AG09319 (cell line): ENCODE measurements around the gene DNAI7.

ENCODE experiments used
- DNase-seq: peaks from one replicate; pipeline ENCODE4 v3.0.0-alpha.2; 2010; ENCODE audit warnings: low read depth; ENCODE audit errors: extremely low read depth
- CTCF ChIP-seq: IDR thresholded peaks from 2 replicates; pipeline ENCODE4 v1.5.1; 2011; ENCODE audit warnings: low read depth, mild to moderate bottlenecking, inconsistent platforms, low read length, moderate library complexity

The DNAI7 gene

DNA sequence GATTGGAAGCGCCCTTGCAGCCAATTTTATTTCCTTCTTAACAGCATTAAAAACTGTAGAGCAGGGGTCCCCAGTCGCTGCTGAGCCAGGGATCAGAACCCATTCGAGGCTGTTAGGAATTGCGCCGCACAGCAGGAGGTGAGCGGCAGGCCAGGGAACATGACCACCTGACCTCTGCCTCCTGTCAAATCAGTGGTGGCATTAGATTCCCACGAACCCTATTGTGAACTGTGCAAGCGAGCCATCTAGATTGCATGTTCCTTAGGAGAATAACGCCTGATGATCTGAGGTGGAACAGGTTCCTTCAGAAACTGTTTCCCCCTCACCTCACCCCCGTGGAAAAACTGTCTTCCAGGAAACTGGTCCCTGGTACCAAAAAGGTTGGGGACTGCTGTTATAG lies 107.4 kb downstream of the DNAI7 start:
- TF ChIP-seq CTCF = no peak
- DNase-seq = no peak

- DNase-seq = no peak
- no peak for TF ChIP-seq CTCF
Observed at GRCh38 chr12:25084816-25085215, 110.1 kb downstream of the DNAI7 start.

DNA sequence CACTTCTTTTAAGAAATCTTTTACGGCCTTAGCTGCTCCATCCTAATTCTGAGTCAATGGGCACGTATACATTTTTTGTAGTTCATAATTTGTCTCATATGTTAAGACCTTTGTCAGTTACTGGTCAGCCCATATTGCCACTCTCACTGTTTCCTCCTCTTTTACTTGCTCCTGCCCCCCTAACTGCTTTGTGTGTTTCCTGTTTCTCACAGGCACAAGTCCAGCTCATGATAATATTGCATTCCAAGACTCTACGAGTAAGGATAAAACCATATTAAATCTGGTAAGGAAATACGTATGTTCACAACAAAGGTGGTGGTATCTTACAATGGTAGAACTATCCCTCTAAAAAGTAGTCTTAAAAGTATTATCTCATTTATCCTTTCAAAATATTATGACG lies 111.7 kb downstream of the DNAI7 start:
- TF ChIP-seq CTCF = no peak
- DNase-seq = no peak

DNA sequence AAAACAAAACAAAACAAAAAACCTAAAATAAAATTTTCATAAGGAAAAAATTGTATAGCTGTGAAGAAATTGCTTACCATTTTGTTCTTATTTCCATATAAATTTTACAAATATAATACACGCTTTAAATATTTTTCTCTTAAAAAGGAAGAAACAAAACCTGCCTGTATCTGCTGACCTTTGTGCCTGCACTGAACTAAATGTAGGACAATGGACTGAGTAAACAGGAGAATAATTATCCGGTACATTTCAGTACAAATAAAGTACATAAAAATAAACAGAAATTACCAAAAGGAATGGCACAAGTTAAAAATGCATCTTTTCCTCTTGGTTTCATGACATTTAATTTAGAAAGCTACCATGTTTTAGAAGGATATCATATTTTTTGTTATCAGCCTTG lies 112.3 kb downstream of the DNAI7 start:
- TF ChIP-seq CTCF = no peak
- DNase-seq = no peak

- no peak for DNase-seq
- TF ChIP-seq CTCF = no peak
Observed at GRCh38 chr12:25079393-25079792, 115.6 kb downstream of the DNAI7 start.

DNA sequence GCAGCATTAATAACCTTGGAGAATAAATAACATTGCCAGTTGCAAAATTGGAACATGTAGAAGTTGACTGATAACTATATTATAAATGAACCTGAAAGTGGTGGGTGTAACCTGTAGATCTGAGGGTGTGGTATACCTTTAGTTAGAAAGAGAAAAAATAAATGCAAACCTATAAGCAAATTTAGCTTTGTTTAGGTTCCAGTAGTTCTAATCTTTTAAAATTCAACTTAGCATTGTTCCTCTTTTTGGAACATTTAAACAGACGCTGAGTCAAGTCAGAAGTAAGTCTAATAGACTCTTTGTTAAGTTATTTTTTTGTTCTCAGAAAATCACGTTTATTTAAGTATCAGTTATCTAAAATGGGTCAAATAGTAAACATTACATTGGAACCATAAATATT lies 120.0 kb downstream of the DNAI7 start:
- no peak for DNase-seq
- no peak for TF ChIP-seq CTCF

- DNase-seq = no peak
- no peak for TF ChIP-seq CTCF
Observed at GRCh38 chr12:25074113-25074512, 120.8 kb downstream of the DNAI7 start.
